Measurements from ENCODE around the gene ADAMTS2.
"Not testable (repeated sequence)": the region's sequence is repeated elsewhere in the genome, so short reads cannot be mapped to it uniquely, and the experiment has no call there.

The ADAMTS2 gene

GRCh38 chr5:179122411-179123108, 222.7 kb downstream of the ADAMTS2 start:
- in situ Hi-C loops (cut with HindIII; ENCODE audit: low sequenced_read_pairs): no loop called here

GRCh38 chr5:179121667-179122111, 223.6 kb downstream of the ADAMTS2 start:
- in situ Hi-C loops (cut with HindIII; ENCODE audit: low sequenced_read_pairs): no loop called here

- in situ Hi-C loops (cut with HindIII; ENCODE audit: low sequenced_read_pairs): no loop called here
These were observed 224.2 kb downstream of the ADAMTS2 start for GRCh38 chr5:179120951-179121666.

GRCh38 chr5:179120421-179120861, 224.8 kb downstream of the ADAMTS2 start:
- in situ Hi-C loops (cut with HindIII; ENCODE audit: low sequenced_read_pairs): no loop called here

- in situ Hi-C loops (cut with HindIII; ENCODE audit: low sequenced_read_pairs): no loop called here
These were observed 225.7 kb downstream of the ADAMTS2 start for GRCh38 chr5:179119415-179120170.

GRCh38 chr5:179118756-179119414, 226.4 kb downstream of the ADAMTS2 start:
- in situ Hi-C loops (cut with HindIII; ENCODE audit: low sequenced_read_pairs): no loop called here

GRCh38 chr5:179118338-179118737, 226.9 kb downstream of the ADAMTS2 start:
- in situ Hi-C loops (cut with HindIII; ENCODE audit: low sequenced_read_pairs): no loop called here

- in situ Hi-C loops (cut with HindIII; ENCODE audit: low sequenced_read_pairs): no loop called here
These were observed 229.3 kb downstream of the ADAMTS2 start for GRCh38 chr5:179115845-179116524.

- in situ Hi-C loops (cut with HindIII; ENCODE audit: low sequenced_read_pairs): no loop called here
These were observed 230.0 kb downstream of the ADAMTS2 start for GRCh38 chr5:179115307-179115706.

GRCh38 chr5:179114756-179115155, 230.5 kb downstream of the ADAMTS2 start:
- in situ Hi-C loops (cut with HindIII; ENCODE audit: low sequenced_read_pairs): no loop called here

GRCh38 chr5:179113945-179114641, 231.2 kb downstream of the ADAMTS2 start:
- in situ Hi-C loops (cut with HindIII; ENCODE audit: low sequenced_read_pairs): no loop called here

GRCh38 chr5:179113143-179113530, 232.1 kb downstream of the ADAMTS2 start:
- in situ Hi-C loops (cut with HindIII; ENCODE audit: low sequenced_read_pairs): no loop called here

- in situ Hi-C loops (cut with HindIII; ENCODE audit: low sequenced_read_pairs): no loop called here
These were observed 232.7 kb downstream of the ADAMTS2 start for GRCh38 chr5:179112469-179113142.

- in situ Hi-C loops (cut with HindIII; ENCODE audit: low sequenced_read_pairs): no loop called here
These were observed 233.7 kb downstream of the ADAMTS2 start for GRCh38 chr5:179111267-179112207.

- in situ Hi-C loops (cut with HindIII; ENCODE audit: low sequenced_read_pairs): no loop called here
These were observed 234.7 kb downstream of the ADAMTS2 start for GRCh38 chr5:179110528-179110927.

- in situ Hi-C loops (cut with HindIII; ENCODE audit: low sequenced_read_pairs): not testable (repeated sequence)
These were observed 244.0 kb downstream of the ADAMTS2 start for GRCh38 chr5:179101282-179101681.

- in situ Hi-C loops (cut with HindIII; ENCODE audit: low sequenced_read_pairs): no loop called here
These were observed 255.8 kb downstream of the ADAMTS2 start for GRCh38 chr5:179089502-179089901.

- in situ Hi-C loops (cut with HindIII; ENCODE audit: low sequenced_read_pairs): no loop called here
These were observed 264.5 kb downstream of the ADAMTS2 start for GRCh38 chr5:179080724-179081123.
